Stomach (tissue), 9 donors: ENCODE measurements around the gene RECK. TPM values are rescaled to one million over a fixed set of nuclear protein-coding genes. Genes with fewer than 3 reads are reported as not detected.

Source experiments
- DNase-seq, 2 donors: peaks; one replicate each; pipeline versions ENCODE4 v3.0.0 to v3.0.0-alpha.2; 2013 to 2019
- H3K27ac ChIP-seq, 5 donors: fragments of 200-600 bp in 4 of 5; sonication (generic) in 4 of 5; one replicate each; pipeline ENCODE4 v1.5.1; 2013 to 2019; ENCODE audit warnings: mild to moderate bottlenecking in 1 of 5, moderate library complexity in 1 of 5
- H3K27me3 ChIP-seq, 3 donors: fragments of 200-600 bp; sonication (generic); one replicate each; pipeline ENCODE4 v1.5.1; 2017 to 2019; ENCODE audit warnings: mixed run types in 1 of 3
- H3K36me3 ChIP-seq, 4 donors: fragments of 200-600 bp; sonication (generic); 1 replicate in 3 of 4; 2 replicates in 1 of 4; pipeline ENCODE4 v1.5.1; 2016 to 2019
- H3K4me1 ChIP-seq, 4 donors: fragments of 200-600 bp; sonication (generic); one replicate each; pipeline ENCODE4 v1.5.1; 2016 to 2019
- H3K4me3 ChIP-seq, 4 donors: fragments of 200-600 bp; sonication (generic) in 3 of 4; one replicate each; pipeline ENCODE4 v1.5.1; 2016 to 2019; ENCODE audit warnings: mild to moderate bottlenecking in 1 of 4
- H3K9me3 ChIP-seq, 4 donors: fragments of 200-600 bp; sonication (generic); one replicate each; pipeline ENCODE4 v1.5.1; 2016 to 2019
- EP300 ChIP-seq: sonication (generic); formaldehyde crosslinking; IDR thresholded peaks from one replicate; pipeline ENCODE4 v1.6.1; 2017; ENCODE audit warnings: antibody characterized with exemption
- POLR2A ChIP-seq, 4 donors: fragments of 450-650 bp; IDR thresholded peaks; one replicate each; pipeline ENCODE4 v1.6.1; 2016; ENCODE audit warnings: antibody characterized with exemption in 4 of 4, control low read depth in 2 of 4, mild to moderate bottlenecking in 1 of 4, moderate library complexity in 1 of 4
- POLR2AphosphoS5 ChIP-seq, 3 donors: sonication (generic); formaldehyde crosslinking; IDR thresholded peaks; one replicate each; pipeline ENCODE4 v1.6.1; 2016; ENCODE audit warnings: antibody characterized with exemption in 3 of 3
- WGBS, 5 donors: extraction: QIAGEN DNeasy Blood & Tissue Kit in 3 of 5; methylation state at CpG; one replicate each; pipeline versions ENCODE4 v1.1.5 to v1.1.7; 2013 to 2018; 5-methylcytosine and 5-hydroxymethylcytosine counted together
- intact Hi-C: fragments of 100-400 bp; cut with DNase I; formaldehyde crosslinking; loops from one replicate; pipeline ENCODE4 v1.15.1; 2023; ENCODE audit warnings: low total_unique reads
- polyA plus RNA-seq, 3 donors: library from polyadenylated mRNA; stranded (reverse); fragments of 200-250 nt; gene quantifications; one replicate each; pipeline ENCODE4 v1.2.3, GENCODE V29; 2013
- total RNA-seq, 5 donors: library from RNA; depleted of rRNA; stranded (reverse); fragments of >200 nt; gene quantifications; one replicate each; pipeline versions ENCODE4 v1.1.0 to v1.2.3, GENCODE V29; 2014 to 2016
- TF ChIP-seq, protein P1 (sequence below), 7 experiments: fragments of 450-650 bp in 4 of 7; fragments of 200-600 bp in 3 of 7; sonication (generic) in 3 of 7; IDR thresholded peaks; one replicate each; pipeline ENCODE4 v1.5.1; 2016 to 2019; ENCODE audit warnings: antibody characterized with exemption in 7 of 7, control low read depth in 2 of 7, mild to moderate bottlenecking in 1 of 7
- donor health status: healthy with polysubstance abuse.
- donor health status: Bipolar disorder and iron deficiency.
- donor health status: healthy.

Gene RECK
- total and polyA plus RNA-seq, 8 donors, result 2.3 to 19.3 (median 4.8) TPM

DNA sequence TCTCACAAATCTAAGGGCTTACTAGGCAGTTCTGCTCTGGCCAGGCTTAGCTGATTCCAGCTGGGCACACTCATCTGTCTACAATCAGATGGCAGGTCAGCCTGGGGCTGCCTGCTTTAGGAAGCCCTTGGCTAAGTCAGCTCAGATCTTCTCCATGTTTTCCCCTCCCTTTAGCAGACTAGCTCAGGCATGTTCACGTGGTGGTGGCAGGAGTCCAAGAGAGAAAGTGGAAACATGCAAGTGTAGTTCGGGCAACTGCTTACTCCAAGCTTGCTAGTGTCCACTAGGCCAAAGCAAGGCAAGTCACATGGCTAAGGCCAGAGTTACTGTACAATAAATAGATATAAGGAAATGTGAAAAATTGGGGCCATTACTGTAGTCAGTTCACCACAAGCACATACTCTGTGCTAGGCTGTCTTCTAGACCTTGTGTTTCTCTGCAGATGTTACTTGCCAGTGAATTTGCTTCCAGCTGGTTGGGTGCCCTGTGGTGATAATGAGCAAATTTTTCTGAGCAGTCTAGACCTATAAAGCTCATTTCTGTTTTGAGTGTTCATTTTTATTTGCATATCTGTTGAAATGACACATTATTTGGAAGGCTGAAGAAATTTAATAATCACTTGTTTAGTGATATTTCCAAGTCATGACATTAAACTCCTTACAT, 38.3 kb downstream of the RECK start:
- Histone ChIP-seq H3K4me1 (peaks cover 0 to 17% (median 11%) of the 10 kb centered on the region in 4 donors), H3K4me3 (no peak overlapping the region), H3K27me3 (no peaks in the 10 kb centered on the region), H3K36me3 (no peaks in the 10 kb centered on the region), H3K9me3 (no peaks in the 10 kb centered on the region), H3K27ac (peak overlapping the region in 2 of 5 donors; percentile 17 to 27)
- DNase-seq, result peak; percentile 68 to 89
- intact Hi-C loops, result no loop called here
- TF ChIP-seq, protein P1, sequence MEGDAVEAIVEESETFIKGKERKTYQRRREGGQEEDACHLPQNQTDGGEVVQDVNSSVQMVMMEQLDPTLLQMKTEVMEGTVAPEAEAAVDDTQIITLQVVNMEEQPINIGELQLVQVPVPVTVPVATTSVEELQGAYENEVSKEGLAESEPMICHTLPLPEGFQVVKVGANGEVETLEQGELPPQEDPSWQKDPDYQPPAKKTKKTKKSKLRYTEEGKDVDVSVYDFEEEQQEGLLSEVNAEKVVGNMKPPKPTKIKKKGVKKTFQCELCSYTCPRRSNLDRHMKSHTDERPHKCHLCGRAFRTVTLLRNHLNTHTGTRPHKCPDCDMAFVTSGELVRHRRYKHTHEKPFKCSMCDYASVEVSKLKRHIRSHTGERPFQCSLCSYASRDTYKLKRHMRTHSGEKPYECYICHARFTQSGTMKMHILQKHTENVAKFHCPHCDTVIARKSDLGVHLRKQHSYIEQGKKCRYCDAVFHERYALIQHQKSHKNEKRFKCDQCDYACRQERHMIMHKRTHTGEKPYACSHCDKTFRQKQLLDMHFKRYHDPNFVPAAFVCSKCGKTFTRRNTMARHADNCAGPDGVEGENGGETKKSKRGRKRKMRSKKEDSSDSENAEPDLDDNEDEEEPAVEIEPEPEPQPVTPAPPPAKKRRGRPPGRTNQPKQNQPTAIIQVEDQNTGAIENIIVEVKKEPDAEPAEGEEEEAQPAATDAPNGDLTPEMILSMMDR (IDR thresholded peaks at IDR 0.05), result no peak
- TF ChIP-seq POLR2AphosphoS5 (IDR thresholded peaks at IDR 0.05), result peak in 2 of 3 donors; percentile 11 to 45
- WGBS, 5 donors, result 10 to 14% (median 13%) methylated on average over 2 of the region's 2 CpGs

DNA sequence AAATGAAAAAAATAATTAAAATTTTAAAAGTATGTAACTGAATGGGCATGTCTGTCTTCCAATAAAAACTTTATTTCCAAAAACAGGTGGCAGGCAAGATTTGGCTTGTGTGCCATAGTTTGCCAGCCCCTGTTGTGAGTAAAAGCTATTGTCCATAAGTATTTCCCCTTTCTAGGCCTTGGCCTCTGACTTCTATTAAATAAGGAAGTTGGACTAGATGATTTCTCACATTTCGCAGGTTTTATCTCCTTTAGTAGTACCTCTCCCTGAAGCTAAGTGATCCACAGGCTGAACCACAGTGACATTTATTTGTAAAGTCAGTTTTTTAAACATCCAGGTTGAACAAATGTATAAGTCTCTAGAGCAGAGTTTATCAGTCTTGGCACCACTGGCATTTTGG, 41.3 kb downstream of the RECK start:
- 56 to 87% (median 63%) methylated on average over 1 of the region's 1 CpG for WGBS, 5 donors
- Histone ChIP-seq H3K9me3 (no peaks in the 10 kb centered on the region), H3K27me3 (no peaks in the 10 kb centered on the region), H3K4me1 (peaks cover 0 to 17% (median 11%) of the 10 kb centered on the region in 4 donors), H3K4me3 (no peak overlapping the region), H3K36me3 (peaks cover 0 to 1% (median 0%) of the 10 kb centered on the region in 4 donors), H3K27ac (no peak overlapping the region)
- TF ChIP-seq POLR2A (IDR thresholded peaks at IDR 0.05), result no peak
- TF ChIP-seq EP300, result no peak
- TF ChIP-seq, protein P1 (IDR thresholded peaks at IDR 0.05), result no peak
- TF ChIP-seq POLR2AphosphoS5 (IDR thresholded peaks at IDR 0.05), result no peak
- intact Hi-C loops, result no loop called here
- no peak for DNase-seq

DNA sequence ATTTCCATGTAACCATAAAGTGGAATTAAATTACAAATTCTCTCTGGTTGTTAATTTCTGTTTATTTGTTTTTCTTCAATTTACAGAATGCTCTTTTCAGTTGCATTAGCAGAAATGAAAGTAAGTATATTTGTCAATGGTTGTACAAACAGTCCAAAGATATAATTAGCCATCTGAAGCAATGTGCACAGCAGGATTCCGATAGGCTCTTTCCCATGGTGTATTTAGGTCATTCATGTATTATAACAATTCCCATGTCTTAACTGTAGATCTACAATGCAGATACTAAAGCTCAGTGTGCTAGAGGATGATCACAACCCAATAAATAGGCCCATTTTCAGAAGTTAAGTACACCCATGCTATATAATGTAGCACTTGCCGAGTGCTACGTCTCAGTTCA, 43.8 kb downstream of the RECK start:
- H3K27me3 ChIP-seq, result no peaks in the 10 kb centered on the region
- TF ChIP-seq, protein P1 (IDR thresholded peaks at IDR 0.05), result no peak
- TF ChIP-seq POLR2A (IDR thresholded peaks at IDR 0.05) (no peak), EP300 (no peak), POLR2AphosphoS5 (IDR thresholded peaks at IDR 0.05) (no peak)
- H3K4me1 ChIP-seq, result no peaks in the 10 kb centered on the region
- no peak for DNase-seq
- no peak overlapping the region for H3K27ac ChIP-seq
- no peak overlapping the region for H3K4me3 ChIP-seq
- H3K9me3 ChIP-seq, result no peaks in the 10 kb centered on the region
- intact Hi-C loops, result no loop called here
- 77 to 92% (median 84%) methylated on average over 3 of the region's 3 CpGs for WGBS, 5 donors
- H3K36me3 ChIP-seq, result peaks cover 0 to 20% (median 15%) of the 10 kb centered on the region in 4 donors

DNA sequence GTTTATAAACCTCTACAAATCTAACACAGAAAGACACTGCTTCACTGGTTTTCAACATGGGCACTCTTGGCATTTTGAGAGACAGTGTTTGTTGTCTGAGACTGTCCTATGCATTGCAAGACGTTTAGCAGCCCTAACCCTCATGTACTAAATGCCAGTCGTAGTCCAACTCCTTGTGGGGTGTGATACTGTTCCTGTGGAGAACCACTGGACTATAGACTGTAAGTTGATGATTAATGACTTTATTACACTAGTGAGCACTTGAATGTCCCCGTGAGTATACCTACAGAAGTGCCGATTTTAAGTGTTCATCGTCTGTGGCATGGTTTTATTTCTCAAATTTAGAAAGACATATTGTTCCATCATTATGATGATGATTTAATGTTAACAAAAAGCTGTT, 46.2 kb downstream of the RECK start:
- no peak for DNase-seq
- H3K4me3 ChIP-seq, result no peak overlapping the region
- intact Hi-C loops, result no loop called here

More for the DNA sequence above, 46.2 kb downstream of the RECK start:
- peaks cover 0 to 36% (median 26%) of the 10 kb centered on the region in 4 donors for H3K36me3 ChIP-seq
- TF ChIP-seq, protein P1 (IDR thresholded peaks at IDR 0.05), result no peak
- no peak for TF ChIP-seq POLR2A (IDR thresholded peaks at IDR 0.05)
- no peak for TF ChIP-seq POLR2AphosphoS5 (IDR thresholded peaks at IDR 0.05)
- TF ChIP-seq EP300, result no peak
- H3K4me1 ChIP-seq, result no peaks in the 10 kb centered on the region
- WGBS, 5 donors, result 71 to 83% (median 81%) methylated on average over 5 of the region's 5 CpGs
- H3K27me3 ChIP-seq, result no peaks in the 10 kb centered on the region
- no peak overlapping the region for H3K27ac ChIP-seq
- H3K9me3 ChIP-seq, result no peaks in the 10 kb centered on the region
